ENCODE results near the gene SLC17A4. TPM values are rescaled to one million over a fixed set of nuclear protein-coding genes. Genes with fewer than 3 reads are reported as not detected.

The SLC17A4 gene
- total RNA-seq, 1 experiment from 2014 or later = not detected

GRCh38 chr6:25715794-25716193, 38.7 kb upstream of the SLC17A4 start:
- ChIA-PET CTCF (no interaction called here), POLR2A (no interaction called here)
- Histone ChIP-seq H3K27me3 (ENCODE audit: control insufficient read depth, insufficient read depth, low read length) (peaks cover 2% of the 10 kb centered on the region), H3K36me3 (ENCODE audit: control insufficient read depth, insufficient read depth, low read length) (no peaks in the 10 kb centered on the region), H3K27ac (ENCODE audit: low read length) (no peak overlapping the region), H3K4me3 (ENCODE audit: low read depth in 2 of 2, low read length in 2 of 2) (no peak overlapping the region), H3K4me1 (ENCODE audit: control insufficient read depth, insufficient read depth, low read length) (no peaks in the 10 kb centered on the region), H3K9me3 (ENCODE audit: control insufficient read depth, insufficient read depth, low read depth, low read length) (no peaks in the 10 kb centered on the region)
- TF ChIP-seq POLR2AphosphoS5 (IDR thresholded peaks at IDR 0.05; ENCODE audit: low read depth, low read length) (no peak), SIN3A (IDR thresholded peaks at IDR 0.05; ENCODE audit: borderline replicate concordance, insufficient read depth, low read depth, low read length) (no peak), REST (IDR thresholded peaks at IDR 0.05; ENCODE audit: insufficient read depth in 1 of 2, low read depth in 2 of 2, low read length in 1 of 2) (no peak), CTCF (IDR thresholded peaks at IDR 0.05) (no peak), TCF7L2 (IDR thresholded peaks at IDR 0.05; ENCODE audit: low read depth, low read length) (no peak)
- no peak for DNase-seq (ENCODE audit: low read depth, low spot score)
- no TSS peak for BruUV-seq (replicated peaks)
- intact Hi-C loops (cut with micrococcal nuclease; ENCODE audit: unreplicated experiment) (no loop called here), in situ Hi-C loops (cut with HindIII; ENCODE audit: low pct_unique_long_range_greater_than_20kb, low sequenced_read_pairs) (no loop called here)
- no peak for ATAC-seq

GRCh38 chr6:25717866-25718740, 36.4 kb upstream of the SLC17A4 start:
- Histone ChIP-seq H3K4me1 (ENCODE audit: control insufficient read depth, insufficient read depth, low read length) (no peaks in the 10 kb centered on the region), H3K9me3 (ENCODE audit: control insufficient read depth, insufficient read depth, low read depth, low read length) (no peaks in the 10 kb centered on the region), H3K27me3 (ENCODE audit: control insufficient read depth, insufficient read depth, low read length) (peaks cover 2% of the 10 kb centered on the region), H3K36me3 (ENCODE audit: control insufficient read depth, insufficient read depth, low read length) (no peaks in the 10 kb centered on the region), H3K27ac (ENCODE audit: low read length) (no peak overlapping the region), H3K4me3 (ENCODE audit: low read depth in 2 of 2, low read length in 2 of 2) (no peak overlapping the region)
- DNase-seq (ENCODE audit: low read depth, low spot score) (no peak), ATAC-seq (no peak)
- POLR2A ChIA-PET = no interaction called here
- intact Hi-C loops (cut with micrococcal nuclease; ENCODE audit: unreplicated experiment) = loop anchor here (2.0 kb wide), 2 partner anchors 173 to 229 kb away; no protein-coding TSS in a partner anchor
- no TSS peak for BruUV-seq (replicated peaks)
- in situ Hi-C loops (cut with HindIII; ENCODE audit: low pct_unique_long_range_greater_than_20kb, low sequenced_read_pairs) = no loop called here
- CTCF ChIA-PET = interaction anchor here (0.6 to 1.1 kb wide), 5 partner anchors 8 to 494 kb away, joined by 3 to 6 read pairs (median 3); partner anchors contain the start of gene TRIM38
- no peak for TF ChIP-seq POLR2AphosphoS5 (IDR thresholded peaks at IDR 0.05; ENCODE audit: low read depth, low read length)
- TF ChIP-seq CTCF (IDR thresholded peaks at IDR 0.05) = peak; percentile 77

All from Panc1 (cell line).